OCI-LY3 (cell line): Measurements from ENCODE around the gene WWTR1.

Source experiments
- H2AFZ ChIP-seq: fragments of 200-600, 300-600 bp; shearing (Covaris generic); 2 replicates; pipeline ENCODE4 v1.6.0; 2014; ENCODE audit warnings: antibody characterized with exemption, low read depth, low read length
- H3K27ac ChIP-seq: fragments of 200-600, 300-600 bp; sonication (generic); 2 replicates; pipeline ENCODE4 v1.5.1; 2014; ENCODE audit warnings: mild to moderate bottlenecking, low read length, moderate library complexity, mixed read lengths
- H3K27me3 ChIP-seq: fragments of 200-600, 300-600 bp; sonication (generic); 2 replicates; pipeline ENCODE4 v1.6.1; 2014; ENCODE audit warnings: low read depth, low read length, mixed read lengths
- H3K36me3 ChIP-seq: fragments of 200-600, 300-600 bp; sonication (generic); replicated peaks from 2 replicates; pipeline ENCODE3; 2014; ENCODE audit warnings: low read depth, low read length, mixed read lengths
- H3K4me1 ChIP-seq: fragments of 300-600, 200-600 bp; sonication (generic); 2 replicates; pipeline ENCODE4 v1.6.1; 2014; ENCODE audit warnings: low read length, mixed read lengths
- H3K4me2 ChIP-seq: fragments of 200-600, 300-600 bp; sonication (generic); 2 replicates; pipeline ENCODE4 v1.6.1; 2014; ENCODE audit warnings: low read length, mixed read lengths
- H3K4me3 ChIP-seq: fragments of 300-600, 200-600 bp; sonication (generic); 2 replicates; pipeline ENCODE4 v1.5.1; 2014; ENCODE audit warnings: antibody characterized with exemption, mild to moderate bottlenecking, low read length, moderate library complexity
- H3K79me2 ChIP-seq: fragments of 300-600, 200-600 bp; shearing (Covaris generic); 2 replicates; pipeline ENCODE4 v1.6.1; 2014; ENCODE audit warnings: mild to moderate bottlenecking, low read length, mixed read lengths
- H3K9ac ChIP-seq: fragments of 300-600, 200-600 bp; shearing (Covaris generic); 2 replicates; pipeline ENCODE4 v1.6.0; 2014; ENCODE audit warnings: mild to moderate bottlenecking, low read length, moderate library complexity
- H3K9me3 ChIP-seq: fragments of 200-600, 300-600 bp; shearing (Covaris generic); 2 replicates; pipeline ENCODE4 v1.6.1; 2014; ENCODE audit warnings: low read length, mixed read lengths; ENCODE audit not compliant: insufficient read depth
- H4K20me1 ChIP-seq: fragments of 200-600, 300-600 bp; sonication (generic); 2 replicates; pipeline ENCODE4 v1.6.1; 2016; ENCODE audit warnings: low read length, mixed read lengths; ENCODE audit not compliant: insufficient read depth
- EZH2phosphoT487 ChIP-seq: fragments of 200-600 bp; shearing (Covaris generic); IDR thresholded peaks from 2 replicates; pipeline ENCODE4 v1.6.1; 2018; ENCODE audit warnings: antibody characterized with exemption, mixed run types, low read depth
- TF ChIP-seq, protein P1 (sequence below): fragments of 200-600, 300-600 bp; sonication (generic); IDR thresholded peaks from 2 replicates; pipeline ENCODE4 v1.5.1; 2014; ENCODE audit warnings: antibody characterized with exemption, low read length, low read depth

The WWTR1 gene

DNA sequence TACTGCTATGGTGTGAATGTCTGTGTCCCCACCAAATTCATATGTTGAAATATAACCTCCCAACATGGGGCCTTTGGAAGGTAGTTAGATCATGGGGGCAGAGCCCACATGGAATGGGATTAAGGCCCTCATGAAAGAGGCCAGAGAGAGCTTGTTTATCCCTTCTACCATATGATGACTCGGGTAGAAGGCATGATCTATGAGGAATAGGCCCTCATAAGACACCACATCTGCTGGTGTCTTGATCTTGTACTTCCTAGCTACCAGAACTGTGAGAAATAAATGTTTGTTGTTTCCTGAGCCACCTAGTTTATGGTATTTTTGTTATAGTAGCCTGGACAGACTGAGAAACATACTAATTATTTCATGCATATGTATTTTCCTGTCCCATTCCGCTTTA is 51.9 kb downstream of the WWTR1 start:
- Histone ChIP-seq H3K4me1 (peaks cover 17% of the 10 kb centered on the region), H3K4me2 (no peak overlapping the region), H3K9me3 (no peaks in the 10 kb centered on the region), H3K27ac (no peak overlapping the region), H4K20me1 (no peaks in the 10 kb centered on the region), H3K27me3 (no peaks in the 10 kb centered on the region), H3K4me3 (no peak overlapping the region), H3K36me3 (no peaks in the 10 kb centered on the region), H2AFZ (no peak overlapping the region), H3K9ac (no peak overlapping the region), H3K79me2 (no peaks in the 10 kb centered on the region)
- TF ChIP-seq, protein P1, sequence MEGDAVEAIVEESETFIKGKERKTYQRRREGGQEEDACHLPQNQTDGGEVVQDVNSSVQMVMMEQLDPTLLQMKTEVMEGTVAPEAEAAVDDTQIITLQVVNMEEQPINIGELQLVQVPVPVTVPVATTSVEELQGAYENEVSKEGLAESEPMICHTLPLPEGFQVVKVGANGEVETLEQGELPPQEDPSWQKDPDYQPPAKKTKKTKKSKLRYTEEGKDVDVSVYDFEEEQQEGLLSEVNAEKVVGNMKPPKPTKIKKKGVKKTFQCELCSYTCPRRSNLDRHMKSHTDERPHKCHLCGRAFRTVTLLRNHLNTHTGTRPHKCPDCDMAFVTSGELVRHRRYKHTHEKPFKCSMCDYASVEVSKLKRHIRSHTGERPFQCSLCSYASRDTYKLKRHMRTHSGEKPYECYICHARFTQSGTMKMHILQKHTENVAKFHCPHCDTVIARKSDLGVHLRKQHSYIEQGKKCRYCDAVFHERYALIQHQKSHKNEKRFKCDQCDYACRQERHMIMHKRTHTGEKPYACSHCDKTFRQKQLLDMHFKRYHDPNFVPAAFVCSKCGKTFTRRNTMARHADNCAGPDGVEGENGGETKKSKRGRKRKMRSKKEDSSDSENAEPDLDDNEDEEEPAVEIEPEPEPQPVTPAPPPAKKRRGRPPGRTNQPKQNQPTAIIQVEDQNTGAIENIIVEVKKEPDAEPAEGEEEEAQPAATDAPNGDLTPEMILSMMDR: no peak
- no peak for TF ChIP-seq EZH2phosphoT487

GRCh38 chr3:149604125-149604875 is 53.5 kb downstream of the WWTR1 start:
- Histone ChIP-seq H3K36me3 (no peaks in the 10 kb centered on the region), H3K4me2 (no peak overlapping the region), H2AFZ (no peak overlapping the region), H3K9ac (no peak overlapping the region), H3K79me2 (no peaks in the 10 kb centered on the region), H3K27me3 (no peaks in the 10 kb centered on the region), H4K20me1 (no peaks in the 10 kb centered on the region), H3K9me3 (no peaks in the 10 kb centered on the region), H3K4me3 (no peak overlapping the region), H3K4me1 (peaks cover 11% of the 10 kb centered on the region), H3K27ac (no peak overlapping the region)
- TF ChIP-seq, protein P1: no peak
- TF ChIP-seq EZH2phosphoT487: no peak

GRCh38 chr3:149603126-149604074 is 54.4 kb downstream of the WWTR1 start:
- Histone ChIP-seq H3K9me3 (no peaks in the 10 kb centered on the region), H3K4me1 (peaks cover 11% of the 10 kb centered on the region), H4K20me1 (no peaks in the 10 kb centered on the region), H3K27me3 (no peaks in the 10 kb centered on the region), H3K4me2 (no peak overlapping the region), H3K9ac (no peak overlapping the region), H3K36me3 (no peaks in the 10 kb centered on the region), H3K4me3 (no peak overlapping the region), H3K27ac (no peak overlapping the region), H2AFZ (no peak overlapping the region), H3K79me2 (no peaks in the 10 kb centered on the region)
- TF ChIP-seq, protein P1: no peak
- TF ChIP-seq EZH2phosphoT487: no peak

GRCh38 chr3:149600634-149601033 is 57.2 kb downstream of the WWTR1 start:
- no peak overlapping the region for H3K4me2 ChIP-seq
- no peaks in the 10 kb centered on the region for H3K79me2 ChIP-seq
- H3K27me3 ChIP-seq: no peaks in the 10 kb centered on the region
- no peak overlapping the region for H3K4me3 ChIP-seq
- H3K36me3 ChIP-seq: no peaks in the 10 kb centered on the region
- no peak overlapping the region for H2AFZ ChIP-seq
- no peak overlapping the region for H3K9ac ChIP-seq
- TF ChIP-seq EZH2phosphoT487: no peak
- TF ChIP-seq, protein P1: no peak
- H3K9me3 ChIP-seq: no peaks in the 10 kb centered on the region
- H3K27ac ChIP-seq: no peak overlapping the region
- H4K20me1 ChIP-seq: no peaks in the 10 kb centered on the region
- peaks cover 11% of the 10 kb centered on the region for H3K4me1 ChIP-seq
